HG03066 (cell line): ENCODE measurements around the gene DNHD1.
A peak's percentile ranks its signal among the peaks of the same experiment; 100 is the strongest.
"Not testable (repeated sequence)": the region's sequence is repeated elsewhere in the genome, so short reads cannot be mapped to it uniquely, and the experiment has no call there.

Source experiments
- ATAC-seq: cut with Tn5 transposase; IDR thresholded peaks from one replicate; pipeline ENCODE4 v1.9.1; 2021; ENCODE audit warnings: low read depth; ENCODE audit not compliant: unreplicated experiment

DNHD1 gene

GRCh38 chr11:6481012-6481923 is 15.8 kb upstream of the DNHD1 start, which contains the start of the genes ARFIP2 and TIMM10B:
ARFIP2 (minus strand) TSS chr11:6481331; CDS start chr11:6480421, 910 bp downstream.
TIMM10B (plus strand) TSS chr11:6481501; CDS start chr11:6481517, 16 bp downstream.
- ATAC-seq = peak; percentile 99

- ATAC-seq = peak; percentile 3
Measured at GRCh38 chr11:6481924-6482275, 15.2 kb upstream of the DNHD1 start.

GRCh38 chr11:6482441-6482840 is 14.6 kb upstream of the DNHD1 start:
- ATAC-seq = no peak

GRCh38 chr11:6483015-6483414 is 14.1 kb upstream of the DNHD1 start:
- ATAC-seq = no peak

- no peak for ATAC-seq
Measured at GRCh38 chr11:6485661-6486060, 11.4 kb upstream of the DNHD1 start.

- ATAC-seq = no peak
Measured at GRCh38 chr11:6486256-6486655, 10.8 kb upstream of the DNHD1 start.

- no peak for ATAC-seq
Measured at GRCh38 chr11:6486938-6487337, 10.1 kb upstream of the DNHD1 start.

GRCh38 chr11:6488342-6488741 is 8.7 kb upstream of the DNHD1 start:
- ATAC-seq = no peak

GRCh38 chr11:6488821-6489220 is 8.3 kb upstream of the DNHD1 start:
- ATAC-seq = no peak

GRCh38 chr11:6489306-6489705 is 7.8 kb upstream of the DNHD1 start:
- no peak for ATAC-seq

GRCh38 chr11:6498121-6498520 is 1.0 kb downstream of the DNHD1 start:
- ATAC-seq = no peak

GRCh38 chr11:6498544-6498943 is 1.5 kb downstream of the DNHD1 start:
- no peak for ATAC-seq

GRCh38 chr11:6502382-6502781 is 5.3 kb downstream of the DNHD1 start:
- no peak for ATAC-seq

GRCh38 chr11:6504166-6504565 is 7.1 kb downstream of the DNHD1 start:
- no peak for ATAC-seq

- ATAC-seq = no peak
Measured at GRCh38 chr11:6505577-6506240, 8.6 kb downstream of the DNHD1 start.

- ATAC-seq = no peak
Measured at GRCh38 chr11:6516865-6517264, 19.8 kb downstream of the DNHD1 start.

GRCh38 chr11:6520265-6520664 is 23.2 kb downstream of the DNHD1 start:
- ATAC-seq = no peak

- not testable (repeated sequence) for ATAC-seq
Measured at GRCh38 chr11:6521946-6522345, 24.9 kb downstream of the DNHD1 start.

- no peak for ATAC-seq
Measured at GRCh38 chr11:6523253-6523652, 26.2 kb downstream of the DNHD1 start.

GRCh38 chr11:6526411-6527135 is 29.5 kb downstream of the DNHD1 start:
- ATAC-seq = peak; percentile 56

GRCh38 chr11:6529266-6529665 is 32.2 kb downstream of the DNHD1 start:
- ATAC-seq = no peak
